ENCODE data around the gene NBPF1. TPM values are rescaled to one million over a fixed set of nuclear protein-coding genes. Genes with fewer than 3 reads are reported as not detected.
"Not testable (repeated sequence)": the region's sequence is repeated elsewhere in the genome, so short reads cannot be mapped to it uniquely, and the experiment has no call there.

NBPF1 gene
- total RNA-seq, 4 donors from 2014 or later = 38.9 to 50.9 (median 46.5) TPM

GRCh38 chr1:16625497-16626408 is 12.4 kb upstream of the NBPF1 start:
- Histone ChIP-seq H3K9me3 (no peaks in the 10 kb centered on the region), H3K27ac (no peak overlapping the region), H3K4me1 (peaks cover 0 to 4% of the 10 kb centered on the region in 2 donors), H3K36me3 (peaks cover 47 to 66% of the 10 kb centered on the region in 2 donors), H3K4me3 (replicated peaks in 1 of 3) (no peak overlapping the region), H3K27me3 (no peaks in the 10 kb centered on the region)
- intact Hi-C loops (cut with DNase I) = no loop called here
- 91 to 93% methylated on average over 25 of the region's 25 CpGs for WGBS, 2 donors
- no peak for DNase-seq
- TF ChIP-seq POLR2A (IDR thresholded peaks at IDR 0.05) (no peak), CTCF (IDR thresholded peaks at IDR 0.05) (peak in 1 of 6 experiments; percentile 8)

GRCh38 chr1:16623812-16624719 is 10.7 kb upstream of the NBPF1 start:
- H3K4me3 ChIP-seq (replicated peaks in 1 of 3); H3K9me3 ChIP-seq; intact Hi-C loops (cut with DNase I); H3K4me1 ChIP-seq; H3K27me3 ChIP-seq: not testable (repeated sequence)
- Histone ChIP-seq H3K27ac (peak overlapping the region in 1 of 3 donors; percentile 5), H3K36me3 (peaks cover 33 to 53% of the 10 kb centered on the region in 2 donors)
- 58 to 64% methylated on average over 27 of the region's 27 CpGs for WGBS, 2 donors
- peak; percentile 91 to 93 for DNase-seq

- H3K4me3 ChIP-seq (replicated peaks in 1 of 3); H3K9me3 ChIP-seq; H3K27ac ChIP-seq; H3K27me3 ChIP-seq; DNase-seq; intact Hi-C loops (cut with DNase I); H3K4me1 ChIP-seq: not testable (repeated sequence)
- 82 to 85% methylated on average over 7 of the region's 7 CpGs for WGBS, 2 donors
- H3K36me3 ChIP-seq = peaks cover 31 to 48% of the 10 kb centered on the region in 2 donors
Observed at GRCh38 chr1:16623337-16623736, 10.0 kb upstream of the NBPF1 start.

- DNase-seq; H3K27me3 ChIP-seq; H3K4me1 ChIP-seq; H3K4me3 ChIP-seq (replicated peaks in 1 of 3); H3K27ac ChIP-seq; intact Hi-C loops (cut with DNase I); H3K9me3 ChIP-seq: not testable (repeated sequence)
- peaks cover 29 to 42% of the 10 kb centered on the region in 2 donors for H3K36me3 ChIP-seq
- WGBS, 2 donors = 92 to 93% methylated on average over 9 of the region's 9 CpGs
Observed at GRCh38 chr1:16621681-16622315, 8.4 kb upstream of the NBPF1 start.

GRCh38 chr1:16621300-16621658 is 7.9 kb upstream of the NBPF1 start:
- no peak for TF ChIP-seq CTCF (IDR thresholded peaks at IDR 0.05)
- no peak for TF ChIP-seq POLR2A (IDR thresholded peaks at IDR 0.05)
- H3K9me3 ChIP-seq = no peaks in the 10 kb centered on the region
- intact Hi-C loops (cut with DNase I) = no loop called here
- H3K4me3 ChIP-seq (replicated peaks in 1 of 3) = no peak overlapping the region
- H3K36me3 ChIP-seq = peaks cover 25 to 38% of the 10 kb centered on the region in 2 donors
- no peak overlapping the region for H3K27ac ChIP-seq
- 95 to 97% methylated on average over 2 of the region's 2 CpGs for WGBS, 2 donors
- H3K27me3 ChIP-seq = no peaks in the 10 kb centered on the region
- no peak for DNase-seq
- peaks cover 0 to 4% of the 10 kb centered on the region in 2 donors for H3K4me1 ChIP-seq

GRCh38 chr1:16619803-16620501 is 6.6 kb upstream of the NBPF1 start:
- WGBS, 2 donors = 87 to 92% methylated on average over 21 of the region's 21 CpGs
- intact Hi-C loops (cut with DNase I) = loop anchor here (5.0 kb wide), 1 partner anchor 327 kb away; no protein-coding TSS in a partner anchor
- H3K27ac ChIP-seq; H3K4me3 ChIP-seq (replicated peaks in 1 of 3); H3K9me3 ChIP-seq; H3K4me1 ChIP-seq; DNase-seq; H3K27me3 ChIP-seq: not testable (repeated sequence)
- peaks cover 16 to 28% of the 10 kb centered on the region in 2 donors for H3K36me3 ChIP-seq

Data from thyroid gland (tissue), 4 donors.